CD1c-positive myeloid dendritic cell (primary cell): Measurements from ENCODE around the gene TVP23A.
A peak's percentile ranks its signal among the peaks of the same experiment; 100 is the strongest.

Experiments
- DNase-seq: peaks from one replicate; pipeline ENCODE4 v3.0.0-alpha.2; 2016; ENCODE audit errors: extremely low spot score

Gene TVP23A

DNA sequence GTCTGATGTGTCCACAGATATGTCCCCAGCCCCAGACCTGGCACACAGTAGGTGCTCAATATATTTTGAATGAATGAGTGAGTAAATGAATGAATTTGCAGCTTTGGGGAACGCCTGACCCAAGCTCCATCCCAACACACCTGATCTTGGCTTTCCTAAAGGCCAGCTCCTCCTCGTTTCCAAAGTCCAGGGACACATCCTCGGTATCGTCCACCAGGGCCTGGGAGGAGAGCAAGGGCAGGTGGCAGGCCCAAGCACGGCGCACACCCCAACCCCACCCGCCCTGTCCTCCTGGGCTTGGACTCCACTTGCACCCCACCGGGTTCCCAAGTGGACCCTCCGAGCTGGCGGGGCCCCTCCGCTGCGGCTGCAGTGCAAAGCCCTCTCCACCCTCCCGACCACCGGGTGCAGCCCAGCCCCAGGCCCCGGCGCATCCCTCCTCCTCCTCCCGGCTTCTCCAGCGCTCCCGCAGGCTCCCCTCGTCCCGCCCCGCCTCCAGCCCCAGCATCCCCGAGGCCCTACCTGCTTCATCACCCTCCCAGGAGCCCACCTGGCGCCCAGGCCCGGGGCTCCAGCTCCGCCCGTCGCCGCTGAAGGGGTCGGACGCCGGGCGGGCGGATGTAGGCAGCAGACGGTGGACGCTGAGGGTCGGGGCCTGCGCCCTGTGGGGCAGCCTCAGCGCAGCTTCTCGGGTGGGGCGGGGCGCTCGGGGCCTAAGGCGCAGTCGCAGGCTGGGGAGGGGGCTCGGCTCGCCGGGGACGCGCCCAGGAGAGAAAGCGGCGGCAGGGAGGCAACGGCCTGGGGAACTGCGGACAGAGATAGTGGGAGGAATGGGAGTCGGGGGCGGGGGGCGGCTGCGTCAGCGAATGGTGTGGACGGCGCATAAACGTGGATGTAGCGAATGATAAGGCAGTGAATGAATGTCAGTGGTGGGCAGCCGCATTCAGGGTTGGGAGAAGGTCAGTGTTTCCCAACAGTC, at the start of gene TVP23A:
Gene TVP23A (minus strand): TSS at position 832 of the 979 bp plus-strand sequence. CDS start 301 bp downstream, at position 531.
- peak; percentile 35 for DNase-seq

DNA sequence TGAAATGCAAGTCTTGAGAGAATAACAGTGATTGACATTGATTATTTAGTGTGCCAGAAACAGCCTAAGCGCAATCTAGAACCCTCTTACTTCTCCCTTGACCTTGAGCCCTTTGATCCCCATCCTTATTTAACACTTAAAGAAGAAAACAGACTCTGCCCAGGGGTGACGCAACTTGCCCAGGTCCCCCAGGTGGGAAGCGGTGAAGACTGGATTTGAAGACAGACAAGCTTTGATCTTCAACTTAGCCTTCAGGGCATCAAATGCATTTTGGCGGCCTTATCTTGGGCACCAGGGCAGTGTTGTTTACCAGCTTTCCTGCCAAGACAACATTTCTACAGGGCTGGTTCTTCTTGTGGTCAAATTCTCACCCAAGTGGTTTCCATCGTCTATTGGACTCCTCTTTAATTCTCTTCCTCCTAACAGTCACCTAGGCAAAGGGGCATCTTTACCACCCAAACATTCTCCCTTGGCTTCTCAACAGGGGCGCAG, 49.6 kb upstream of the TVP23A start:
- no peak for DNase-seq

DNA sequence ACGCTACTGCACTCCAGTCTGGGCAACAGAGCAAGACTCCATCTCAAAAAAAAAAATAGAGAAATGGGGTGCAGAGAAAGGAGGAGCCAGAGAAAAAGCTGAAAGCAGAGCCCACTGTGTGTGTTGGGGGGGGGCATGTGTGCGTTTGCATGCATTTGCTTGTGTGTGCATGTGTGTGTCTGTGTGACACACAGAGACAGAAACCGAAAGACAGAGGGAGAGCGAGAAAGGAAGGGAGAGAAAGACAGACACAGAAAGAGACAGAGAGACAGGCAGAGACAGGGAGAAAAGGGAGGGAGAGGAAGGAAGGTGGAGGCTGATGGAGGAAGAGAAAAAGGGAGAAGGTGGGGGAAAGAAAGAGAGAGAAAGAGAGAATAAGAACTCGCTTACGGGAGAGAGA, 48.6 kb upstream of the TVP23A start:
- no peak for DNase-seq

DNA sequence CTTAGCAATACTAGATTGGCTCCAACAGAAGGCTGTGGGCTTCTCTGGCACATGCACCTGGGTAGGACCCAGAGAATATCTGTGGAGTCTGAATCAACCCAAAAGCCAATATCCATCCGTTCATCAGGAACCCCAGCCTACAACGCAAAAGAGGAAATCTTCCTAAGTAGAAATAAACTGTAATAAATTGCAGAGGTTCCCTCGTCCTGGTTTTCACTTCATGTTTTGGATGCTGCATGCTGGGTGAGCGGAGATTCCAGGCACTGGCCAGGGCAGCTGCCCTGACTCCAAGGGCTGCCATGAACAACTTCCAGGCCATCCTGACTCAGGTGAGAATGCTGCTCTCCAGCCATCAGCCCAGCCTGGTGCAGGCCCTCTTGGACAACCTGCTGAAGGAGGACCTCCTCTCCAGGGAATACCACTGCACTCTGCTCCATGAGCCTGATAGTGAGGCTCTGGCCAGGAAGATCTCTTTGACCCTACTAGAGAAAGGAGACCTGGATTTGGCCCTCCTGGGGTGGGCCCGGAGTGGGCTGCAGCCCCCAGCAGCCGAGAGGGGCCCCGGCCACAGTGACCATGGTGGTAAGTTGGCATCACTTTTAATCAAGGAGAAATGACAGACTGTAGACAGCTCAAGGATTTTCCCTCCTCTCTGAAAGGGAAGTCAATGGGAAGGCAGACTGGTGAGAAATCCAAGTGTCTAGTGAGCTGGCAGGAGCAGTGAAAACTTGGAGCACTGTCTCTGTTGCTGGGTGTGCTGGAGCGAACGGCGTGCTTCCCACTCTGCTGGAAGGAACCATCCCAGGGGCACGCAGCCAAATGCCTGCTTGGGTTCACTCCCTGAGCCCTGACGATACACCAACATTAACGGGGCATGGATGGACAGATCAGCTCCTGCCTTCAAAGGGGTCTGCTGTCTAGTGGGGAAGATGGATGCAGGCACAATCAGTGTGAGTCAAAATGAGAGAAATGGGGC, 47.7 kb upstream of the TVP23A start:
- DNase-seq: peak; percentile 63

DNA sequence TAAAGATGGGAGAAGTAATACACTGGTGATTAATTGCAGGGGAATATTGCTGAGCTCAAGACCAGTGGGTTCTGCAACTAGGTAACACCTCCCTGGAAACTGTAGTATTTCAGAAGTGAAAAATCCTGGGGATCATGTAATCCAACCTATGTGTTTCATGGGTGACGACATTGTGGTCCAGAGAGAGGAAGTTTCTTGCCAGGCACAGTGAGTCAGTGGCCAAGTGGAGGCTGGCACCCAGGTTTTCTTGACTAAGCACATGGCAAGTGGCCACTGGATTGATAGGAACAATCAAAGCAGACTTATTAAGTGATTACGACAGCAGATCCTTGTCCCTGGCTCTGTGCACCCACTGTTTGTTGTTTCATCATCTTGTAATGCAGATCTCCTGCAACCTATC, 43.8 kb upstream of the TVP23A start:
- peak; percentile 95 for DNase-seq

DNA sequence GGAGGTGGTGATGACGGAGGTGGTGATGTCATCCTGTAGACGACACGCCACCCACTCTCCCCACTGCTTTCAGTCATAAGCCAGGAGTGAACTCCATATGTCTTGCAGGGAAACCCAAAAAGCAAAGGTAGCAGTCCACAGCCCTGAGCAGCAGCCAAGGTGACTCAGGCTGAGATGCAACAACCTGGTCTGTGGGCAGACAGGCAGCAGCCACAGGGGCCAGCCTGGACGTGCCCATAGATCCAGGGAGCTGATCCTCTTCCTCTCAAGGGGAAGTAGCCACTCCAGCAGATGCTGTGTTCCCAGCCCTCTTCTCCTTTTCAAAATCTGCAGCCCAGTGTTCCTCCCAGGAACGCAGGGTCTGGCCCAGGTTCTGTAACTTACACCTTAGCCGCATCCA, 41.1 kb upstream of the TVP23A start:
- peak; percentile 67 for DNase-seq

DNA sequence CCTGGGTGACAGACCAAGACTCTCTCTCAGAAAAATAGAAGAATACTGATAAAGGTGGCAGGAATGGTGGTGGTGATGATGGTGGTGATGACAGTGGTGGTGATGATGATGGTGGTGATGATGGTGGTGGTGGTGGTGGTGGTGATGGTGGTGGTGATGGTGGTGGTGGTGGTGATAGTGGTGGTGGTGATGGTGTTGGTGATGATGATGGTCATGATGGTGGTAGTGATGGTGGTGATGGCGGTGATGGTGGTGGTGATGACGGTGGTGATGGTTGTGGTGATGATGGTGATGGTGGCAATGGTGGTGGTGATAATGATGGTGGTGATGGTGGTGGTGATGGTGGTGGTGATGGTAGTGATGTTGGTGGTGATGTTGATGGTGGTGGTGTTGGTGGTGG, 40.4 kb upstream of the TVP23A start:
- no peak for DNase-seq

DNA sequence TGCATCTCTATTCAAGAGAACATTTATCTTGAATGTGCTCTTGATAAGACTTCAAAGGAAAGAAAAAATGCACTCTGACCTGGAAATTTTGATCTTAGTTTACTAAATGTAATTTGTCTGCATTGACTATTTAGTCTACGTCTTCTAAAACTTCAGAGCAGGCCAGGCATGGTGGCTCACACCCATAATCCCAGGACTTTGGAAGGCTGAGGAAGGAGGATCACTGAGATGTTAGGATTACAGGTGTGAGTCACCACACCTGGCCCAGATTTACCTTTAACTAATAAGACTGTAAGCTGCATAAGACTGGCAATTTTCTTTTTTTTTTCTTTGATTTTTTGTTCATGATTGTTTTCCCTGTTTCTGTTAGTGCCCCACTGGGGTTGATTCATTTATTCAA, 39.6 kb upstream of the TVP23A start:
- no peak for DNase-seq

DNA sequence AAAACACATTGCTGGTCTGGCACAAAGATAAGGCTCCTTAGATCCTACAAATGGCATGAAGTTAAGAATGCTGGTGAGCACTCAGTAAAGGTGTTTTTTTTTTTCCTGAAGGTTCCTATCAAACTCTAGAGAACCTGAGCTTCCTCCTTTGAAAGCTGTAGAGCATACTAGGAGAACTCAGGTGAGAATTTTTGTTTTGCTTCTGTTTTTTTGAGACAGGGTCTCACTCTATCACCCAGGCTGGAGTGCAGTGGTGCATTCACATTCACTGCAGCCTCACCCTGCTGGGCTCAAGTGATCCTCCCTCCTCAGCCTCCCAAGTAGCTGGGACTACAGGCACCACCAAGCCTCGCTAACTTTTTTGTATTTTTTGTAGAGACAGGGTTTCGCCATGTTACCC, 37.4 kb upstream of the TVP23A start:
- DNase-seq: no peak

DNA sequence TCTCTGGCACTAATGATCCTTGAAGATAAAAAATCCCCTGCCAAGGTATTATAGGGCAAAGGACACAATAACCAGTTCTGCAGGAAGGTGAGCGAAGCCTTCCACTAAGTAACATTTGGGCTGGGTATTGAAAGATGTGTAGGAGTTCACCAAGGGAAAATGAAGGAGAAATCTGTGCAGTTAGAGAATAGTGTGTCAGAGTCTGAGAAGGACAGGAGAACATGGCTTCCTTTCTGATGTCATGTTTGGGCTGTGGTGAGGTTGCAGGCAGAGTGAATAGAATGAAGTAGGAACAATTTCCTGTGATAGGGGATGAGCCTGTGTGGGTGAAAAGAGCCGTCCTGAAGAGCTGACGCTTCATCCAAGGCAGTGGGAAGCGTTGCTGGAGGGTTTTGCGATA, 34.4 kb upstream of the TVP23A start:
- DNase-seq: no peak

DNA sequence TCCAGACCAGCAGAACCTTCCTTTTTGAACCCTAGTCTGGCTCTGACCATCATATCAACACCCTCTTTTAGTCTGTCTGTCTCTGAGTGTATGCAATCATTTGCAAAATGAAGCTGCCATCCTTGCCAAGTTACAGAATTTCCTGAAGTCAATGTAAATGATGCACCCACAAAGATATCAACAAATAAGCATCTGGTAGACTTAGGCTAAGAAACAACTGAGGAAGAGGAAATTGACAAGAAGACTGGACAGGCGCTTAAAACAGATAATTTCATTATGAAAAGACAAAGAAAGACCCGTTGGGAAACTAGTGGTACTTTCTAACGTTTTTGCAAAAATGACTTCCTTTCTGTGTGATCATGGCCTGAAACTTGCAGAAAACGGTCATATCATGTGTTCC, 33.7 kb upstream of the TVP23A start:
- no peak for DNase-seq

DNA sequence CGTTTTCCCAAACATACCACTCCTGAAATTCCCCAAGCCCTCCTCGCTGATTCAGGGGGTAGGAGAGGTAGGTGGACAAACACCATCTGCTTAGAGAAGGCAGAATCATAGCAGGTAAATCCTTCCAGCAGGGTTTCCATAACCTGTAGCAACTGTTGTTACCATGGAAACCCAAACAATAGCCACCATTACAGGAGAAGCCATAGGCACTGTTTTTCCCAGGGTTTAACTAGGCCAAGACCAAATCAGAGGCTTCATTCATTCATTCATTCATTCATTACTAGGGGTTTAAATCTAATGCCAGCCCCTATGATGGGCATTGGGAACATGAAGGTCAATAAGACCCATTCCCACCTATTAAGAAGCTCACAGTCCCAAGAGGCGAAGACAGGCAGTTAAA, 32.9 kb upstream of the TVP23A start:
- no peak for DNase-seq

DNA sequence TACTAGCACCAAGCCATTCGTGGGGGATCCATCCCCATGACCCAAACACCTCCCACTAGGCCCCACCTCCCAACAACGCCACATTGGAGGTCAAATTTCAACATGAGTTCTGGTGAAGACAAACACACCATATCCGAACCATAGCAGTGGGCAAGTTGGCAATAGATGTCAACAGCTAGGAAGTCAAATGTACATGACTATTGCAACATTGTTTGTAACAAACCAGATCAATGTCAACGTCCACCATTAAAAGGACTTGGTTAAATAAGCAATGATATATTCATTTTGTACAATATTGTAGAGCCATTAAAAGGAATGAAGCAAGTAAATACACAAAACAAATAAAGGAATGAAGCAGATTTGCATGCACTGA, 31.9 kb upstream of the TVP23A start:
- no peak for DNase-seq

DNA sequence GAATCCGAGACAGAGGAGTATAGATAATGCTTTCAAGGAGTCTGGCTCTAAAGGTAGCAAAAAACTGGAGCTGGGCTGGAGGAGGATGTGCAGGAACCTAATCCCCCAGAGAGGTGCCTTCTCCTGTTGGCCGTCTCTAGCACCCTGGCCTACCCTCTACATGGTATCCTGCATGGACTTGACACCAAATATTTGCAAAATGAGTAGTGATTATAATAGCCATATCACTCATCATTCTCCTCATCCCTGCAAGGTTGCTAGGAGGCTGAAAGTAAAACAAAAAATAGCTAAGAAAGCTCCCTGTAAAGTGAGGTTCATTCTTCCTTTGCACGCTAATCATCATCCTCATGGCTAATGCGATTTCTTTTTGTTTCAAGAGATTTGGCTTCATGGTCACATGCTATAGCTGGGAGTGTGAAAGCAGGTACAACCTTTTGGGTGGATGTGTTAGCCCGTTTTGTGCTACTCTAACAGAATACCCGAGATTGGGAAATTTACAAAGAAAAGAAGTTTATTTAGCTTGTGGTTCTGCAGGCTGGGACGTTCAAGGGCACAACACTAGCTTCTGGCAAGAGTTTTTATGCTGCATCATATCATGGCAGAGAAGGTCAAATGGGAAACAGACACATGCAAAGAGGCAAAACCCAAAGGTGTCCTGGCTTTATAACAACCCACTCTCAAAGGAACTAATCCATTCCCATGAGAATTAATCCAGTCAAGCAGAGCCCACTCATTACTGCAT, 31.3 kb upstream of the TVP23A start:
- no peak for DNase-seq

DNA sequence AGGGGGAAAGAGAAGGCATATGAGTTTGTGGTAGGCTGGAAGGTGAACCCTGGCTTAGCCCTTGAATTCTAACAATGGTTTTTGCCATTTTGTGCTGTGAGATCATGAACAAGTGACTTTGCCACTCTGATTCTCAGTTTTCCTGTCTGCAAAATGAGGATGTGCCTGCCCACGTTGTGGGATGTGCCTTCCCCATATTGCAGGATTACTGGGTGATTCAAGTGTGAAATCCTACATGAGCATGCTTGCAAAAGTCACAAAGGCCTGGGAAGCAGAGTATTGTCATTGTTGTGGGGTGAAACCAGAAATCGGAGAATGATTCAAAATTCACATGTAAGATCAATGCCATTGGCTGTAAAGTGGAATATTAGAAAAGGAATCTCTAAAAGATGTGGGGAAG, 28.6 kb upstream of the TVP23A start:
- peak; percentile 94 for DNase-seq

DNA sequence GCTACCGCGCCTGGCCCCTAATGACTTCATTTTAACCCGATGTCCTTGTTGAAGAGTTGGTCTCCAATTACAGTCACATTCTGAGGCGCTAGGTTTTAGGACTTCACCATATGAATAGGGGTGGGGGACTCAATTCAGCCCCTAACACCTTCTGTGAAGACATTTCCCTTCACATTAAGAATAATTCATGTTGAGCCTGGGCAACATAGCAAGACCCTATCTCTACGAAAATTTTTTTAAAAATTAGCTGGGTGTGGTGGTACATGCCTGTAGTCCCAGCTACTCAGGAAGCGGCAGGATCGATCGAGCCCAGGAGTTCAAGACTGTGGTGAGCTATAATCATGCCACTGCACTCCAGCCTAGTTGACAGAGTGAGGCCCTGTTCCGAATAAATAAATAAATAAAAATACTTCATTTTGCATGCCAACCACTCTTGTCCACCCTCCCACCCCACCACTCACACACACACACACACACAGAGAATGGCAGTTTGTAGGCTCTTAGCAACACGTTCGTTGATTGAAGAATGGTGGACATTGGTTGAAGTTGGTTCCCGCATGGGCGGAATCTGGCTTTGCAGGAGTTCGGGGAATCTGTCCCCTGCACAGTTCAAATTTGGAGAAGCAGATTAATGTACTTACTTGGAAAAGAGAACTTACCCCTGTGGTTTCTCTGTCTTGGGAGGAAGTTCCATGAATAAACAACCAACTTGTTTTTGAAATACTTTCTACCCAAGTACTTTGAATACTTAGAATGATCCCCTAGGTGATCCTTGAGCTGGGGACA, 27.8 kb upstream of the TVP23A start:
- peak; percentile 93 for DNase-seq

DNA sequence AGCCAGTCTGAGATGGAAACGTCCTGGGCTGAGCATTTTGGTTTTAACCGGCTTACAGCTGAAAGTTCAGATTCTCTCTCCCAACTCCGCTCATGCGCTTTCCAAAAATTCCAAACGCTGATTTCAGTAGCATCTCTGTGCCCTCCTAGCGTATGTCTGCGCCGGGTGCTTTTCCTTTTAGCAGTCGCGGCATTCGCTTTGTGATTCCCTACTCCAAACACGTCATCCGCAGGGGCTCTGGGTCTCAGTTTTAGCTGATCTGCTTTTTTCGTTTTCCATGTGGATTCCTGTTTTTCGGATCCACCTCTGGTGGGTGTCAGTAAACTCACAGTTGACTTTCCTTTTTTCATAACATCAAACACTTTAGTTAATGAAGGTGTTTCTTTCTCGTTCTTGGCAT, 22.1 kb upstream of the TVP23A start:
- DNase-seq: no peak

DNA sequence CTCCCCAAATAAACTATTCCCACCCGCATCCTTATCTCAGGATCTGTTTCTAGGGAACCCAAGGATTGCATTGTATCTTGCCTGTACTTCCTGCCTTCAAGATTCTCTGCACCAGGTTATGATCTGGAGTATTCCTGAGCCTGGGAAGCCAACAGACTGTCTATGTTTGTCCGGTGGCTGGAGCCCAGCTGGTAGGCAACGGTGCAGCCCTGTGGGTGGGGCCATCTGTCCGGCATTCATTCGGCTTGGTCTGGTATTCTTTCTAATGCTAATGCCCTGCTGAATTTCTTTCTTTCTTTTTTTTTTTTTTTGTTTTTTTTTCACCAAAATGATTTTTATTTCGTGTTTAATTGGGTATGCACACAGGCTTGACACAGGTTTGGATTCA, 20.7 kb upstream of the TVP23A start:
- DNase-seq: no peak

DNA sequence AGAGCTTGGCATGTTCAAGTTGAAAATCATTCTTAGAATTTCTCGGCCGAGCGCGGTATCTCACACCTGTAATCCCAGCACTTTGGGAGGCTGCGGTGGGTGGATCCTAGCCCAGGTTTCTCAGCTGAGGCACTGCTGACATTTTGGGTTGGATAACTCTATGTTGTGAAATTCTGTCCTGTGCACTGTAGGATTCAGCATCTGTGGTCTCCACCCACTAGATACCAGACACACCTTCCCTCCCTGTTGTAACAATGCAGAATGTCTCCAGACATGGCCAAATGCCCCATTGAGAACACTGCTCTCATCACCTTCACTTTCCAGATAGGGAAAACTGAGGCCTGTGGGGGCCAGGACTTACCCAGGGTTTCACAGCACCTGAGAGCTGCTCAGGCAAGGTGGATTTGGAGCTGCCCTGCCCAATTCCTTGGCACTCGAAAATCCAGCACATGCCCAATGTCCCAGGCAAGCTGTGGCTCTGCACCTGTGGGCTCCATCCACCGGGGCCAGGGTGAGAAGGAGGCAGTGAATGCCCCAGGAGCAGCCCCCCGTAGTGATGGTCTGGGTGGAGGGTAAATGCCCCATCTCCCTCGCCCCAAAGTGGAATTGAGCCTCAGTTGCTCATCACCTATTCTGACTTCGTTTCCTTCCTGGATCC, 20.2 kb upstream of the TVP23A start:
- no peak for DNase-seq

DNA sequence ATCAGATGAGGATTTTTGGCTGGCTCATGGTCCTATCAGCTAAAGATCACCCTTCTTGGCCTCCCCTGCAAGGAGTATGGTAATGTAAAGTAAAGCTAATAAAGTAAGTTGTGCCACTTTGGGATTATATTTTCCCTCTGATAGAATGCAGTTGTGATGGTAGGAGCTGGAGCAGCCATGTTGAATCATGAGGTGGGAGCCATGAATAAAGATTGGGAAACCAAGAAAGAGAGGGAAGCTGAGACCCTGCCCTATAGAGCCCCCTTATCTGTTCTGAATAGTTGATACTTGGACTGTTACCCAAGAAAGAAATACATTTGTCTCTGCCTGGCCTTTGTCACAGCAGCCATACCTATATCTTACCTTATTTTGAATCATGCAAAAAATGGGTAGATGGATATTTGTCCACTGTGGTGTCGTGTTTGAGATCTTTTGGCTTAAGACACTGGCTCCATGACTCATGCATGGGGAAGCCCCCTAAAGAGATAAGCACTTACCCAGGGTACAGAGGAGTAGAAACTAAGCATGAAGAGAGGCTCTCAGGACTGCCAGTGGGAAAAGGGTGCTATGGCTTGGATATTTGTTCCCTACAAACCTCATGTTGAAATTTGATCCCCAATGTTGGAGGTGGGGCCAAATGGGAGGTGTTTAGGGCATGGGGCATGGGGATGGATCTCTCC, 17.7 kb upstream of the TVP23A start:
- no peak for DNase-seq
